Breast epithelium (tissue), 3 donors: Measurements from ENCODE around the gene ELL.

ENCODE experiments used
- POLR2A ChIP-seq: fragments of 450-650 bp; IDR thresholded peaks from one replicate; pipeline ENCODE4 v1.6.1; 2016; ENCODE audit warnings: antibody characterized with exemption, mild to moderate bottlenecking, moderate library complexity
- TF ChIP-seq, protein P1 (sequence below), 3 donors: fragments of 450-650 bp; IDR thresholded peaks; one replicate each; pipeline ENCODE4 v1.5.1; 2016 to 2017; ENCODE audit warnings: antibody characterized with exemption in 3 of 3, mild to moderate bottlenecking in 3 of 3, moderate library complexity in 3 of 3

- TF ChIP-seq POLR2A: no peak
- TF ChIP-seq, protein P1, sequence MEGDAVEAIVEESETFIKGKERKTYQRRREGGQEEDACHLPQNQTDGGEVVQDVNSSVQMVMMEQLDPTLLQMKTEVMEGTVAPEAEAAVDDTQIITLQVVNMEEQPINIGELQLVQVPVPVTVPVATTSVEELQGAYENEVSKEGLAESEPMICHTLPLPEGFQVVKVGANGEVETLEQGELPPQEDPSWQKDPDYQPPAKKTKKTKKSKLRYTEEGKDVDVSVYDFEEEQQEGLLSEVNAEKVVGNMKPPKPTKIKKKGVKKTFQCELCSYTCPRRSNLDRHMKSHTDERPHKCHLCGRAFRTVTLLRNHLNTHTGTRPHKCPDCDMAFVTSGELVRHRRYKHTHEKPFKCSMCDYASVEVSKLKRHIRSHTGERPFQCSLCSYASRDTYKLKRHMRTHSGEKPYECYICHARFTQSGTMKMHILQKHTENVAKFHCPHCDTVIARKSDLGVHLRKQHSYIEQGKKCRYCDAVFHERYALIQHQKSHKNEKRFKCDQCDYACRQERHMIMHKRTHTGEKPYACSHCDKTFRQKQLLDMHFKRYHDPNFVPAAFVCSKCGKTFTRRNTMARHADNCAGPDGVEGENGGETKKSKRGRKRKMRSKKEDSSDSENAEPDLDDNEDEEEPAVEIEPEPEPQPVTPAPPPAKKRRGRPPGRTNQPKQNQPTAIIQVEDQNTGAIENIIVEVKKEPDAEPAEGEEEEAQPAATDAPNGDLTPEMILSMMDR (IDR thresholded peaks at IDR 0.05): no peak
Measured at GRCh38 chr19:18539372-18539771, 17.5 kb upstream of the ELL start.
